OCI-LY7 (cell line): ENCODE measurements around the gene IQGAP2.

Experiments used
- EZH2phosphoT487 ChIP-seq: fragments of 200-600 bp; sonication (generic); IDR thresholded peaks from 2 replicates; pipeline ENCODE4 v1.6.1; 2018; ENCODE audit warnings: low read depth, borderline replicate concordance, mild to moderate bottlenecking, mixed run types, antibody characterized with exemption, low read length, moderate library complexity, mixed read lengths
- TF ChIP-seq, protein P1 (sequence below): fragments of 200-600 bp; sonication (generic); conservative IDR thresholded peaks from 2 replicates; pipeline ENCODE4 v1.5.1; 2014; ENCODE audit warnings: mild to moderate bottlenecking, antibody characterized with exemption, low read length, moderate library complexity, mixed read lengths

DNA sequence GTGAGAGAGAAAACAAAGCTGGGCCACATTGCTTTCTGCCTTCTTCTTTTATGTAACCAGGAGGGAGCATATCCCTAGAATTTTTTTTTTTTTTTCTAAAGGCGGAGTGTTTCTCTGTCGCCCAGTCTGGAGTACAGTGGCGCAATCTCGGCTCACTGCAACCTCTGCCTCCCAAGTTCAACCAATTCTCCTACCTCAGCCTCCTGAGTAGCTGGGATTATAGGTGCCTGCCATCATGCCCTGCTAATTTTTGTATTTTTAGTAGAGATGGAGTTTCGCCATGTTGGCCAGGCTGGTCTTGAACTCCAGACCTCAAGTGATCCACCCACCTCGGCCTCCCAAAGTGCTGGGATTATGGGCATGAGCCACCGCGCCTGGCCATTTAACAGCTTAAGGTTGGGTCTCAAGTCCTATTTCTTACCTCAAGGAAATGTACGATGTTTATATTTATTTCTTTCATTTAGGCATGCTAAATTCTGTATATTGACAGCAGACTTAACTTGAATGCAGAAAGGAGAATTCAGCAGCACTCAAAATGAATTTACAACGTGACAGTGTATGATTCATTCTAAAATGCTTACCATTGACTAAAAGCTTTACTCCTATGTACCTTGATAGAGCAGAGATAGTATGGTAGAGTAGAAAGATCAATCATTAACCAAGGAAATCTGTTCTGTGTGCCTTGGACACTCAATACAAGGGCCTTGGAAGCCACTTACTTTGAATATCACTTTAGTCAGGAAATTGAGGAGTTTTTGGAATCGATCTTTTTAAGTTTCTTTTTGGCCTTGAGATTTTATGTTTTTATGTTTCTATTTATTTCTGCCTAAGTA, 119.2 kb downstream of the IQGAP2 start:
- TF ChIP-seq, protein P1, sequence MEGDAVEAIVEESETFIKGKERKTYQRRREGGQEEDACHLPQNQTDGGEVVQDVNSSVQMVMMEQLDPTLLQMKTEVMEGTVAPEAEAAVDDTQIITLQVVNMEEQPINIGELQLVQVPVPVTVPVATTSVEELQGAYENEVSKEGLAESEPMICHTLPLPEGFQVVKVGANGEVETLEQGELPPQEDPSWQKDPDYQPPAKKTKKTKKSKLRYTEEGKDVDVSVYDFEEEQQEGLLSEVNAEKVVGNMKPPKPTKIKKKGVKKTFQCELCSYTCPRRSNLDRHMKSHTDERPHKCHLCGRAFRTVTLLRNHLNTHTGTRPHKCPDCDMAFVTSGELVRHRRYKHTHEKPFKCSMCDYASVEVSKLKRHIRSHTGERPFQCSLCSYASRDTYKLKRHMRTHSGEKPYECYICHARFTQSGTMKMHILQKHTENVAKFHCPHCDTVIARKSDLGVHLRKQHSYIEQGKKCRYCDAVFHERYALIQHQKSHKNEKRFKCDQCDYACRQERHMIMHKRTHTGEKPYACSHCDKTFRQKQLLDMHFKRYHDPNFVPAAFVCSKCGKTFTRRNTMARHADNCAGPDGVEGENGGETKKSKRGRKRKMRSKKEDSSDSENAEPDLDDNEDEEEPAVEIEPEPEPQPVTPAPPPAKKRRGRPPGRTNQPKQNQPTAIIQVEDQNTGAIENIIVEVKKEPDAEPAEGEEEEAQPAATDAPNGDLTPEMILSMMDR, result no peak
- TF ChIP-seq EZH2phosphoT487, result no peak
